NK-92 (cell line): ENCODE measurements around the gene FURIN.
"Not testable (repeated sequence)": the region's sequence is repeated elsewhere in the genome, so short reads cannot be mapped to it uniquely, and the experiment has no call there.

Experiments used
- DNase-seq: peaks from one replicate; lab custom pipeline; 2025; ENCODE audit not compliant: unreplicated experiment; lab: John Stamatoyannopoulos, UW

The FURIN gene

GRCh38 chr15:90914305-90915080, 46.1 kb downstream of the FURIN start:
- DNase-seq: no peak

GRCh38 chr15:90915216-90915807, 46.9 kb downstream of the FURIN start:
- DNase-seq: no peak

- no peak for DNase-seq
Measured at GRCh38 chr15:90915808-90916440, 47.5 kb downstream of the FURIN start.

- DNase-seq: no peak
Measured at GRCh38 chr15:90916461-90916860, 48.1 kb downstream of the FURIN start.

GRCh38 chr15:90917569-90917968, 49.2 kb downstream of the FURIN start:
- DNase-seq: no peak

- no peak for DNase-seq
Measured at GRCh38 chr15:90918034-90918788, 49.8 kb downstream of the FURIN start.

GRCh38 chr15:90918835-90919234, 50.4 kb downstream of the FURIN start:
- DNase-seq: no peak

- DNase-seq: no peak
Measured at GRCh38 chr15:90921887-90922286, 53.5 kb downstream of the FURIN start.

GRCh38 chr15:90922712-90923322, 54.4 kb downstream of the FURIN start:
- not testable (repeated sequence) for DNase-seq

- DNase-seq: no peak
Measured at GRCh38 chr15:90924375-90924774, 56.0 kb downstream of the FURIN start.

GRCh38 chr15:90926766-90927165, 58.4 kb downstream of the FURIN start:
- DNase-seq: not testable (repeated sequence)

GRCh38 chr15:90928106-90928505, 59.7 kb downstream of the FURIN start:
- DNase-seq: not testable (repeated sequence)

GRCh38 chr15:90929246-90930019, 61.0 kb downstream of the FURIN start:
- DNase-seq: no peak

- no peak for DNase-seq
Measured at GRCh38 chr15:90930861-90931574, 62.6 kb downstream of the FURIN start.

- DNase-seq: no peak
Measured at GRCh38 chr15:90931575-90931827, 63.1 kb downstream of the FURIN start.

- no peak for DNase-seq
Measured at GRCh38 chr15:90931828-90932659, 63.7 kb downstream of the FURIN start, which contains the start of gene HDDC3. TSS of gene HDDC3 (minus strand) at chr15:90932549. CDS start at chr15:90932540, 9 bp downstream.

GRCh38 chr15:90932660-90932991, 64.2 kb downstream of the FURIN start:
- DNase-seq: no peak
